Measurements from ENCODE around the gene MYMX.

Gene MYMX

GRCh38 chr6:44245912-44246662, 29.4 kb downstream of the MYMX start:
- no peak for TF ChIP-seq Cebpa-rat (IDR thresholded peaks at IDR 0.05)
- H3K27ac ChIP-seq = peak overlapping the region; percentile 83 to 98 (median 95)

GRCh38 chr6:44246663-44247337, 30.1 kb downstream of the MYMX start, which contains the start of gene HSP90AB1:
Gene HSP90AB1 (plus strand): TSS chr6:44247101. CDS start chr6:44248630, 1,529 bp downstream.
- Histone ChIP-seq H3K9ac (peak within 1 kb of the TSS; percentile 86 to 99 (median 97)), H3K36me3 (peaks cover 37 to 44% (median 43%) of the 10 kb centered on the region in 11 experiments), H3K4me1 (peaks cover 44 to 49% (median 46%) of the 10 kb centered on the region in 10 experiments), H4K20me1 (peaks cover 47 to 49% (median 48%) of the 10 kb centered on the region in 11 experiments), H3K27me3 (no peaks in the 10 kb centered on the region), H3K4me3 (peak within 1 kb of the TSS; percentile 82 to 99 (median 94)), H3K9me3 (replicated peaks in 1 of 11) (no peaks in the 10 kb centered on the region; a peak in 2 of 22 replicates), H3K4me2 (peak within 1 kb of the TSS; percentile 90 to 98 (median 94)), H3K27ac (peak within 1 kb of the TSS; percentile 83 to 98 (median 95))
- no peak for TF ChIP-seq Cebpa-rat (IDR thresholded peaks at IDR 0.05)

More at GRCh38 chr6:44245912-44246662, 29.4 kb downstream of the MYMX start:
- no peaks in the 10 kb centered on the region; a peak in 2 of 22 replicates for H3K9me3 ChIP-seq (replicated peaks in 1 of 11)
- H3K4me3 ChIP-seq = peak overlapping the region; percentile 82 to 99 (median 94)
- peaks cover 39 to 41% (median 41%) of the 10 kb centered on the region in 11 experiments for H4K20me1 ChIP-seq
- peak overlapping the region; percentile 86 to 99 (median 97) for H3K9ac ChIP-seq
- peaks cover 37 to 42% (median 40%) of the 10 kb centered on the region in 10 experiments for H3K4me1 ChIP-seq
- peak overlapping the region; percentile 83 to 98 (median 93) for H3K4me2 ChIP-seq
- H3K36me3 ChIP-seq = peaks cover 30 to 36% (median 36%) of the 10 kb centered on the region in 11 experiments
- H3K27me3 ChIP-seq = no peaks in the 10 kb centered on the region

GRCh38 chr6:44247338-44248302, 30.9 kb downstream of the MYMX start:
- Histone ChIP-seq H3K27me3 (no peaks in the 10 kb centered on the region), H3K4me2 (peak overlapping the region; percentile 88 to 98 (median 93)), H3K27ac (peak overlapping the region; percentile 83 to 98 (median 95)), H4K20me1 (peaks cover 55 to 57% (median 56%) of the 10 kb centered on the region in 11 experiments), H3K4me3 (peak overlapping the region; percentile 82 to 99 (median 94)), H3K4me1 (peaks cover 46 to 56% (median 53%) of the 10 kb centered on the region in 10 experiments), H3K36me3 (peaks cover 45 to 52% (median 51%) of the 10 kb centered on the region in 11 experiments), H3K9me3 (replicated peaks in 1 of 11) (no peaks in the 10 kb centered on the region; a peak in 2 of 22 replicates), H3K9ac (peak overlapping the region; percentile 86 to 99 (median 97))
- TF ChIP-seq Cebpa-rat (IDR thresholded peaks at IDR 0.05) = no peak

- TF ChIP-seq Cebpa-rat (IDR thresholded peaks at IDR 0.05) = no peak
- peak overlapping the region; percentile 86 to 99 (median 97) for H3K9ac ChIP-seq
- peaks cover 55 to 61% (median 61%) of the 10 kb centered on the region in 11 experiments for H3K36me3 ChIP-seq
- H3K27me3 ChIP-seq = no peaks in the 10 kb centered on the region
- peaks cover 64 to 66% (median 66%) of the 10 kb centered on the region in 11 experiments for H4K20me1 ChIP-seq
- H3K4me1 ChIP-seq = peaks cover 46 to 65% (median 63%) of the 10 kb centered on the region in 10 experiments
- H3K9me3 ChIP-seq (replicated peaks in 1 of 11) = no peaks in the 10 kb centered on the region; a peak in 2 of 22 replicates
- H3K4me2 ChIP-seq = peak overlapping the region; percentile 88 to 98 (median 93)
- H3K27ac ChIP-seq = peak overlapping the region in 10 of 11 experiments; percentile 85 to 98 (median 96); a peak in 17 of 22 replicates
- H3K4me3 ChIP-seq = peak overlapping the region; percentile 82 to 99 (median 94)
These were observed 31.9 kb downstream of the MYMX start for GRCh38 chr6:44248579-44248978.

- H3K36me3 ChIP-seq = peaks cover 61 to 68% (median 67%) of the 10 kb centered on the region in 11 experiments
- H4K20me1 ChIP-seq = peaks cover 71 to 73% (median 72%) of the 10 kb centered on the region in 11 experiments
- H3K4me3 ChIP-seq = peak overlapping the region; percentile 82 to 99 (median 94)
- H3K4me1 ChIP-seq = peaks cover 53 to 71% (median 69%) of the 10 kb centered on the region in 10 experiments
- H3K9ac ChIP-seq = peak overlapping the region; percentile 86 to 99 (median 97); a peak in 19 of 22 replicates
- peak overlapping the region in 5 of 11 experiments; percentile 85 to 98 (median 95); a peak in 4 of 22 replicates for H3K27ac ChIP-seq
- no peak for TF ChIP-seq Cebpa-rat (IDR thresholded peaks at IDR 0.05)
- H3K27me3 ChIP-seq = no peaks in the 10 kb centered on the region
- H3K4me2 ChIP-seq = peak overlapping the region; percentile 88 to 98 (median 93)
- no peaks in the 10 kb centered on the region; a peak in 2 of 22 replicates for H3K9me3 ChIP-seq (replicated peaks in 1 of 11)
These were observed 32.5 kb downstream of the MYMX start for GRCh38 chr6:44249082-44249748.

GRCh38 chr6:44250067-44250717, 33.5 kb downstream of the MYMX start:
- peak overlapping the region in 9 of 10 experiments; percentile 82 to 99 (median 94); a peak in 14 of 20 replicates for H3K4me3 ChIP-seq
- H4K20me1 ChIP-seq = peaks cover 80 to 83% (median 82%) of the 10 kb centered on the region in 11 experiments
- peak overlapping the region; percentile 27 to 99 (median 97); a peak in 14 of 22 replicates for H3K9ac ChIP-seq
- H3K36me3 ChIP-seq = peaks cover 71 to 77% (median 77%) of the 10 kb centered on the region in 11 experiments
- H3K27me3 ChIP-seq = no peaks in the 10 kb centered on the region
- peaks cover 61 to 80% (median 77%) of the 10 kb centered on the region in 10 experiments for H3K4me1 ChIP-seq
- no peak for TF ChIP-seq Cebpa-rat (IDR thresholded peaks at IDR 0.05)
- no peaks in the 10 kb centered on the region; a peak in 2 of 22 replicates for H3K9me3 ChIP-seq (replicated peaks in 1 of 11)
- peak overlapping the region; percentile 88 to 98 (median 93) for H3K4me2 ChIP-seq
- no peak overlapping the region for H3K27ac ChIP-seq

GRCh38 chr6:44250718-44251123, 34.0 kb downstream of the MYMX start:
- Histone ChIP-seq H3K9ac (peak overlapping the region in 10 of 11 experiments; percentile 1 to 99 (median 30); a peak in 12 of 22 replicates), H3K27me3 (no peaks in the 10 kb centered on the region), H3K4me3 (peak overlapping the region in 8 of 10 experiments; percentile 12 to 99 (median 86); a peak in 5 of 20 replicates), H3K4me2 (peak overlapping the region; percentile 4 to 98 (median 93); a peak in 20 of 22 replicates), H3K4me1 (peaks cover 61 to 80% (median 77%) of the 10 kb centered on the region in 10 experiments), H3K27ac (no peak overlapping the region), H3K9me3 (replicated peaks in 1 of 11) (no peaks in the 10 kb centered on the region; a peak in 2 of 22 replicates), H4K20me1 (peaks cover 86 to 88% (median 87%) of the 10 kb centered on the region in 11 experiments), H3K36me3 (peaks cover 75 to 81% (median 80%) of the 10 kb centered on the region in 11 experiments)
- TF ChIP-seq Cebpa-rat (IDR thresholded peaks at IDR 0.05) = no peak

Measured in BLaER1 treated with 17β-estradiol and CSF1 and Interleukin-3, amounts not matched to agents 10 nM and 100 nM (cell line).